ENCODE results near the gene CARS2.

DNA sequence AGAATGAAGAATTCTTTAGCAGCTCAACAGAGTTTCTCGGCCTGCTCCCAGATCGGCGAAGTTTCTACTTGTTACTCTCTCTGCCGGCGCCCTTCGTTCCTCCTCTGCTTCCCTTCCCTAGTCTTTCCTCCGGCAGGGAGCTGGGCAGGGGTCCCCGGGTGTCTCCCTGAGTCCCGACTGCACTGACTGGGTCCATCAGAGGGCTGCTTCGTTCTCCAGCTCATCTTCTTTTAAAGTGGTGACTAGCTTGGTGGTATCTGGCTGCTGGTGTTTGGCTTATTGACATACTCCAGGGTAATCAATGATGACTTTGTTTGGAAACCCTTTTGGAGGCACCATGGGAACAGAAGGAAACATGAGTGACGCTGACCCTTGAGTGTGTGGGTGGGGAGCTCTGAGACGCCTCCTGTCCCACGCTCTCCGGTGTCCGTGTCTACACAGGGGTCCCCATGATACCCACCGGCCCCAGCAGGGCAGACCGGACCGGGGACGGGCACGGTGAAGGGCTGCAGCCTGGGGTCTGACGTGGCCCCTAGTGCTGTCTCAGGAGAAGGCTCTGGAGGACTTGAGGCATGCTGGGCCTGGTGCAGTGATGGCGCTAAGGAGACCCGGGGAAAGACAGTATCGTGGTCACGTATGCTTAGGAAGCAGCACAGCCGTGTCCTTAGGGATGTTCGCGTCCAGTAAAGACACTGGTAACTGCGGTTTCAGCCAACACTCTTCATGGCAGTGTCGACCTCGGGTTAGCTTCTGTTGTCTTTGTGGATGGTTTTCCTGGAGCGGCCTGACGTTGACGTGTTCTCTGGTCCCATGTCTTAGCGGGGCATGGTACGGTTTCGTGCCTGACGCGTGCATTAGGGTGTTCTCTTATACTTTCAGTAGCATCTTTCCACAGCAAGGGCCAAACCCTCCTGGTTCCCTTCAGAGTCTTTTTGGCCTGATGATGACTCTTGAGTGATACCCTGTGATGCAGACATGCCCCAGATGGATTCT, 66.8 kb downstream of the CARS2 start:
- TF ChIP-seq CTCF (IDR thresholded peaks at IDR 0.05): no peak
- no peak for TF ChIP-seq POLR2A (IDR thresholded peaks at IDR 0.05)

Data from testis (tissue), 2 donors.